Activated CD4-positive, alpha-beta memory T cell treated with anti-CD3 and anti-CD28 coated beads, Interleukin-2, amount 10 ng/mL, durations not matched to agents 7 days and 5 days (primary cell): ENCODE results near the gene CCSER1. TPM values are rescaled to one million over a fixed set of nuclear protein-coding genes. Genes with fewer than 3 reads are reported as not detected.

Experiments used
- CTCF ChIA-PET: fragments of 350-600 bp; sonication (Branson Sonifier 250); formaldehyde crosslinking; loops from one replicate; lab custom pipeline; 2021; ENCODE audit warnings: antibody characterized with exemption, inconsistent platforms; lab: Charles Lee
- POLR2A ChIA-PET: fragments of 350-600 bp; sonication (Branson Sonifier 250); formaldehyde crosslinking; loops from one replicate; lab custom pipeline; 2021; ENCODE audit warnings: antibody characterized with exemption; lab: Charles Lee
- DNase-seq: peaks from one replicate; pipeline ENCODE4 v3.0.0-alpha.2; 2020
- H3K27ac Mint-ChIP-seq: one replicate; pipeline ENCODE4 v1.8.0; 2021; ENCODE audit warnings: mild to moderate bottlenecking, mixed read lengths
- H3K27me3 Mint-ChIP-seq: one replicate; pipeline ENCODE4 v1.8.0; 2021; ENCODE audit warnings: mixed read lengths
- H3K36me3 Mint-ChIP-seq: one replicate; pipeline ENCODE4 v1.8.0; 2021; ENCODE audit warnings: low read depth, mixed read lengths
- H3K4me1 Mint-ChIP-seq: one replicate; pipeline ENCODE4 v1.8.0; 2021; ENCODE audit warnings: mixed read lengths
- H3K4me3 Mint-ChIP-seq: one replicate; pipeline ENCODE4 v1.8.0; 2021; ENCODE audit warnings: mild to moderate bottlenecking, mixed read lengths
- H3K9me3 Mint-ChIP-seq: one replicate; pipeline ENCODE4 v1.8.0; 2021; ENCODE audit warnings: mixed read lengths
- total RNA-seq, 2 experiments: library from RNA; stranded (reverse); gene quantifications; one replicate each; pipeline ENCODE4 v1.2.3, GENCODE V29; 2021

CCSER1 gene
- total RNA-seq, 2 experiments from 2014 or later, result 0.50 to 0.73 TPM

DNA sequence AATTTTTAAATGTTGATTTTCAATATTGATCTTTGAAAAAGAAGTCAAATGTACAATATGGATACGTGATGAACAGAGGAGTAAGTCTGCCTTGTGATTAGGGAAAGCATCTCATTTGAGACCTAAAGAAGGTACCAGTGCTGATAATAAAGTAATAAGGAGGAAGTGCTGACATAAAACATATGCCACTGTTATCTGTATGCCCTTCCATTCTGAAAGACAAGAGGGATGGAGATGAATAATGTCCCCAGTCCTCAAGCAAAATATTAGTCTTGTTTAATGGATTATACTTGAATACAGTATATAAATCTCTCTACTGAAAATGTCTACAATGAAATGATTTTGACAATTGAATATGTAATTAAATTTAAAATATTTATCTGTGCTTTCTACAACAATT lies 58.2 kb downstream of the CCSER1 start:
- no peak overlapping the region for H3K4me3 Mint-ChIP-seq
- no peaks in the 10 kb centered on the region for H3K9me3 Mint-ChIP-seq
- no peaks in the 10 kb centered on the region for H3K36me3 Mint-ChIP-seq
- H3K27me3 Mint-ChIP-seq, result peaks cover 2% of the 10 kb centered on the region
- no peaks in the 10 kb centered on the region for H3K4me1 Mint-ChIP-seq
- no peak overlapping the region for H3K27ac Mint-ChIP-seq
- no peak for DNase-seq
- POLR2A ChIA-PET, result no interaction called here
- CTCF ChIA-PET, result no interaction called here

DNA sequence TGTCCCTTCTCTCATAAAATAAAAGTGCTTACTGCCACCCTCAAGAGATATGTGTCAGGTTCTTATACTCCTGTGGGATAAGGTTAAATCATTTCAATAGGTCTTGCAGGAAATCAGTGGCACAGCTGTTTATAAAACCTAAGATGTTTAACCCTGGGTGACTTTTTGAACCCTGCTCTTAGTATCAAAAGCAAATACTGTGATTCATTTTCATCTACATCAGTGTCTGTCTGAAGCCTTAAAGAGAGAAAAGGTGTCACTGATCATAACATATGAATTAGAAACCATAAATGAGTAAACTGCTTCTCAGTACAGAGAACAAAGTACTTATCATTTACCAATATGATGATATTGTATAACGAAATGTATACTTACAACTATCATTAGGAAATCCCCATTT lies 59.0 kb downstream of the CCSER1 start:
- H3K4me1 Mint-ChIP-seq, result no peaks in the 10 kb centered on the region
- DNase-seq, result no peak
- H3K36me3 Mint-ChIP-seq, result no peaks in the 10 kb centered on the region
- CTCF ChIA-PET, result no interaction called here
- peaks cover 2% of the 10 kb centered on the region for H3K27me3 Mint-ChIP-seq
- no peaks in the 10 kb centered on the region for H3K9me3 Mint-ChIP-seq
- H3K4me3 Mint-ChIP-seq, result no peak overlapping the region
- POLR2A ChIA-PET, result no interaction called here
- no peak overlapping the region for H3K27ac Mint-ChIP-seq

DNA sequence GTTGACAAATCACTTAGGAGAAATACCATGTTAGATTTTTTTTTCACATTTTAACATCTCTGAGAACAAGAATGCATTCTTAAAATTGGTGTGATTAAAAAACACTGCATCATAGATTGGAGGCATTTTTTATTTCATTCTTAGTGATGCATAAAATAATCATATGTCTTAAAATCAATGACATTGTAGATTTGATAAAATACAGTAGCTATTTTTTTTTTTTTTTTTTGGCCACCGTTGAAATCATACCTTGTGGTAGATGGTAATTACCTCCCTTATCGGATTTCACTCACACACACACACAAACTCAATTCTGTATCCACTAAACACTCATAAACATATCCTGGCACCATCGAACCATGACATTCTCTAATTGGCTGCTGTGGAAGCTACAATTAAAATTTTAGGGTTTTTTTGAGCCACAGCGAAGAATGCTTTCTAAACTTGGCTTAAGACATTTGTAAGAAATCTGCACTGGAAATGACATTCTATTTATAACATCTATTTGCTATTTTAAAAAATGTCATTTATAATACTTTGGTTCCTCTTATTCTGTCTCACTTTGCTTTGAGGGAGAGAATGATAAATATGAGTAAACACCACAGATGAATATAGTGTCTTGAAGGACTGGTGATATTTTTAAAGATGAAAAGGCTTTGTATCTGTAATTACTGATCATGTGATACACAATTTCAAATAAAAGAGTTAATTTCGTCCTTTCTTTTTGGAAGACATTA lies 60.1 kb downstream of the CCSER1 start:
- Mint-ChIP-seq H3K27me3 (no peaks in the 10 kb centered on the region), H3K9me3 (no peaks in the 10 kb centered on the region), H3K27ac (no peak overlapping the region), H3K36me3 (no peaks in the 10 kb centered on the region), H3K4me3 (no peak overlapping the region), H3K4me1 (no peaks in the 10 kb centered on the region)
- no peak for DNase-seq
- POLR2A ChIA-PET, result no interaction called here
- CTCF ChIA-PET, result no interaction called here

DNA sequence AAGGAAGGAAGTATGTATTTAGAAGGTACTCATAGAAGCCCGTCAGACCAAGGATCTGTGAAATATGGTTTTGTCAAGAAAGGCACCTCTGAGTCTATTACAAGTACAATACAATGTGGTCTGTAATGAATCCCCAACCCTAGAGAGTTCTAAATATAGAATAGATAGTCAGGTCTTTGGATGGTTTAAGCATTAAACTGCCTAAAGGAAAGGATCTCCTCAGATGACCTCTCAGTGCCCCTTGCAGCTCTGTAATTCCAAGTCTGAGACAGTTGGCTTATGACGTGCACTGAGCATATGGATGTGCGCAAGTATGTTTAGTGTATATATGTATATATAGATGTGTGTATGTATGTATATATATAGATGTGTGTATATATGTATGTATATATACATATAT lies 62.0 kb downstream of the CCSER1 start:
- Mint-ChIP-seq H3K27ac (no peak overlapping the region), H3K36me3 (no peaks in the 10 kb centered on the region), H3K4me3 (no peak overlapping the region), H3K27me3 (no peaks in the 10 kb centered on the region), H3K4me1 (no peaks in the 10 kb centered on the region), H3K9me3 (no peaks in the 10 kb centered on the region)
- DNase-seq, result no peak
- CTCF ChIA-PET, result no interaction called here
- POLR2A ChIA-PET, result no interaction called here

DNA sequence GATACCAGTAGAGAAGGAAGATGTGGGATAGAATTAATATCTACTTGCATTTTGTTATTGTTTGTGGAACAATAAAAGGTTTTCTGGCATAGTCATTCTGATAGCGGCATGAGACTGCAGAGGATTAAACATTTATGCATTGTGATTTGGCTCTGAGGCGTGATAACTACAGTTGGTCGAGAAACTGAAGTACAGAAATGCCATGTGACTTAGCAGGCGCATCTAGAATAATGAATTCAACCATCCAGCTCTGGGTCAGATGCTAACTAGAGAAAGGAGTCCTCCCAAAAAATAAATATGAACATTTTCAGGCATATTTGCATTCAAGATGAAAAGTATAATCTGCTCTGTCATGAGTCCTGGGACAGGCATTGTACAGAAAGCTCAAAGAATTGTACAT lies 62.8 kb downstream of the CCSER1 start:
- Mint-ChIP-seq H3K4me1 (no peaks in the 10 kb centered on the region), H3K27me3 (no peaks in the 10 kb centered on the region), H3K27ac (no peak overlapping the region), H3K4me3 (no peak overlapping the region), H3K9me3 (no peaks in the 10 kb centered on the region), H3K36me3 (no peaks in the 10 kb centered on the region)
- ChIA-PET POLR2A (no interaction called here), CTCF (no interaction called here)
- DNase-seq, result no peak

DNA sequence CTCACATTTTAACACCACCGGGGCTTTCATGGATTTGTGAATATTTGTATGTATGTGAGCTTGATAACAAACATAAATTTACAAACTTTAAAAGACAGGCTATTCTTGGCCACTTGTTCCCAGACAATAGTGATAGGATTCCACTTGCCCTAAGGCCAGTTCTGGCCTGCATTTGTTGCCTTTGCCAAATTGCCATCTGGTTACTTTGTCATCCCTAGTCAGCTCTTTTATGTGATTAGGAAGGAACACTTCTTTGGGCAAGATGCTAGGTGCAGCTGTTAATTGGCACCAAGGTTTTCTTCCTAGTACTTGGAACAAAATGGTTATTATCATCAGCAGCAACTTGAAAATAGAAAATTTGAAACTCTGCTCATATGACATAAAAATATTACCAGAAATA lies 63.3 kb downstream of the CCSER1 start:
- CTCF ChIA-PET, result no interaction called here
- DNase-seq, result no peak
- Mint-ChIP-seq H3K9me3 (no peaks in the 10 kb centered on the region), H3K4me1 (no peaks in the 10 kb centered on the region), H3K27ac (no peak overlapping the region), H3K36me3 (no peaks in the 10 kb centered on the region), H3K4me3 (no peak overlapping the region), H3K27me3 (no peaks in the 10 kb centered on the region)
- POLR2A ChIA-PET, result no interaction called here

DNA sequence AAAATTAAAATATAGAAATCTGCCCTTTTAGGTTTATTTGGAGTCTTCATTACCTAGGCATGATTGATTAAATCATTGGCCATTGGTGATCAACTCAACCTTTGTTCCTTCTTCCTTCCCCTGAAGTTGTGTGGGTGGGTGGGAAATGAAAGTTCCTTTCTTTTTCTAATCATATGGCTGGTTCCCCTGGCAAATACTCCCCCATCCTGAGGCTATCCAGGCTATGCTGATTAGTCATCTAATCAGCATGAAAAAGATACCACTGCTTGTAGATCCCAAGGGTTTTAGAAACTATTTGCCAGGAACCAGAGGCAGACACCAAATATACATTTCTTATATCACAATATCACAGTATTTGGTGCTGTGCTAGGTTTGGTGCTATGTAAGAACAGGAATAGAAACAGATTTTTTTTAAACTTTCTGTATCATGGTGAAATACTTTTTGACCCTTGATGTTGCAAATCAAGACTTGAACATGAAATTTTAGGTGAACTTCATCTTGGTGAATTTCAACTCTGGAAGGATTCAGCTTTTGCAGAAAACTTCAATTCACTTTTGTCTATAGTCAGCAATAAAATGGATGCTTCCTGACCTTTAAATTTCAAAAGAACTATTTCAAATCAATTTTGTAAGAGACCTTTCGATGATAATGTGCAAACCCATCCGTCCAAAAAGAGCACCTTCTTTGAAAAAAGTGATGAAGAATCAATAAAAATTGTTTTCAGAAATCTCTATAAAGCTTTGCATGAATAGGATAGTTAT lies 71.1 kb downstream of the CCSER1 start:
- no peak overlapping the region for H3K4me3 Mint-ChIP-seq
- DNase-seq, result no peak
- H3K27ac Mint-ChIP-seq, result no peak overlapping the region
- no peaks in the 10 kb centered on the region for H3K27me3 Mint-ChIP-seq
- CTCF ChIA-PET, result no interaction called here
- no peaks in the 10 kb centered on the region for H3K9me3 Mint-ChIP-seq
- H3K36me3 Mint-ChIP-seq, result no peaks in the 10 kb centered on the region
- H3K4me1 Mint-ChIP-seq, result no peaks in the 10 kb centered on the region
- POLR2A ChIA-PET, result no interaction called here

DNA sequence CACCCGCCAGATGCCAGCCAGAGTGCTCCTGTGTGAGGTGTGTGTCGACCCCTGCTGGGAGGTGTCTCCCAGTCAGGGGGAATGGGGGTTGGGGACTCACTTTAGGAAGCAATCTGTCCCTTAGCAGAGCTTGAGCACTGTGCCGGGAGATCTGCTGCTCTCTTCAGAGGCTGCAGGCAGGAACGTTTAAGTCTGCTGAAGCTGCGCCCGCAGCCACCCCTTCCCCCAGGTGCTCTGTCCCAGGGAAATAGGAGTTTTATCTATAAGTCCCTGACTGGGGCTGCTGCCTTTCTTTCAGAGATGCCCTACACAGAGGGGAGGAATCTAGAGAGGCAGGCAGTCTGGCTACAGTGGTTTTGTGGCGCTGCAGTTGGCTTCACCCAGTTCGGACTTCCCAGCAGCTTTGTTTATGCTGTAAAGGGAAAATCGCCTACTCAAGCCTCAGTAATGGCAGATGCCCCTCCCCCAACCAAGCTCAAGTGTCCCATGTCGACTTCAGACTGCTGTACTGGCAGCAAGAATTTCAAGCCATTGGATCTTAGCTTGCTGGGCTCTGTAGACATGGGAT lies 80.8 kb downstream of the CCSER1 start:
- Mint-ChIP-seq H3K4me3 (no peak overlapping the region), H3K27me3 (no peaks in the 10 kb centered on the region), H3K9me3 (peaks cover 4% of the 10 kb centered on the region), H3K36me3 (no peaks in the 10 kb centered on the region), H3K4me1 (no peaks in the 10 kb centered on the region), H3K27ac (no peak overlapping the region)
- DNase-seq, result no peak
- POLR2A ChIA-PET, result no interaction called here
- CTCF ChIA-PET, result no interaction called here

DNA sequence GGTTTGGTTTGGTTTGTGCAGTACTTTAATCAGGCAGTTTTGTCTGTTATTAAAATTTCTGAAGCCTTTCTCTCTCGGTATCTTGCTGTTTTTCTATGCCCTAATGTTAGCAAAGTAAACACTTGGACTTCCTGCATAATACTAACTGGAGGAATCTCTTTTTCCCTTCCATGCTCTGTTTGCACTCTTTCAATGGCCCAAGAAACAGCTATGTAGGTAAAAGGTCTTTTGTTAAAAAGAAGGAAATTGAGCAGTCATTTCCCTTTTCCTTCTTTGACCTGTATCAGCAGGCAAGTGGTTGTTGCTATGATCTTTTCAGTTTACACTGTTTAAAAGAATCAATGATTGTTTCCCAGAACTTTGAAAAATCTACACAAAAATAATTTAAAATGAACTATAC lies 82.7 kb downstream of the CCSER1 start:
- no peak overlapping the region for H3K27ac Mint-ChIP-seq
- H3K4me3 Mint-ChIP-seq, result no peak overlapping the region
- no peaks in the 10 kb centered on the region for H3K27me3 Mint-ChIP-seq
- H3K4me1 Mint-ChIP-seq, result no peaks in the 10 kb centered on the region
- DNase-seq, result no peak
- peaks cover 4% of the 10 kb centered on the region for H3K9me3 Mint-ChIP-seq
- no peaks in the 10 kb centered on the region for H3K36me3 Mint-ChIP-seq
- POLR2A ChIA-PET, result no interaction called here
- CTCF ChIA-PET, result no interaction called here

DNA sequence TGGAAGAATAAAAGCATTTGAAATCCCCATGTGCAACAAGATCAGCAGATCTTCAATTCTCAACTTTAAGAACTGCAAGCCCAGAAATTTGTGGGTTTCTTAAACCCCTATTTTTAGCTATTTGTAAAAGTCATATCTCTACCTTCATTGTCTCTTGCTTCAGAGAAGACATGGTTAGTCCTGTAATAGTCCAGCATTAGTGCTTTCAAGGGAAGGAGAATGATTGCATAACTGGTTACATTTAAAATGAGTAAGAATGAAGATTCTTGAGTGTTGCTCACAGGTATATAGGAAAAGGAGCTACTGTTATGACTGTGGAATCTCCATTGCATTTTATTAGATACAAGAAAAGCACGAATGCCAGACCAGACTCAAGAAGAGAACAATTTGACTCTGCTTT lies 84.0 kb downstream of the CCSER1 start:
- CTCF ChIA-PET, result no interaction called here
- no peaks in the 10 kb centered on the region for H3K36me3 Mint-ChIP-seq
- no peak overlapping the region for H3K27ac Mint-ChIP-seq
- peaks cover 3% of the 10 kb centered on the region for H3K4me1 Mint-ChIP-seq
- no peak overlapping the region for H3K4me3 Mint-ChIP-seq
- H3K9me3 Mint-ChIP-seq, result peaks cover 4% of the 10 kb centered on the region
- no peaks in the 10 kb centered on the region for H3K27me3 Mint-ChIP-seq
- POLR2A ChIA-PET, result no interaction called here
- no peak for DNase-seq

DNA sequence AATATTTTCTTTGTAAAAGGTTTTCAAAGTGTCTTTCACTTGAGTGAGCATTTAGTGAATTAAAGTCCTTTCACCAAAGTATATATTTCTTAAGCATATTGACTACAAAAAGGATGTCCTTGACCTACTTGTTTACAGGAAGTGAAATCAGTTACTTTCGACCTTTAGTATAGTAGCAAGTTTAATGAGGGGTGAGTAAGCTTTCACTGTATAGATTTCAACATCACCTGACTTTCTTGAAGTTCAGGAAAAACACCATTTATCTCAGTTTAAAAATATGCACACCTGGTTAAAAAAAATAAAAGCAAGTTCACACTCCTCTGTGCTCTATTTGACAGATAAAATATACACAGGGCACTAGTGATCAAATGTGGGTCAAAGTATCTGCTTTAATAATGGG lies 88.1 kb downstream of the CCSER1 start:
- ChIA-PET CTCF (no interaction called here), POLR2A (no interaction called here)
- H3K27ac Mint-ChIP-seq, result no peak overlapping the region
- H3K4me3 Mint-ChIP-seq, result no peak overlapping the region
- no peak for DNase-seq
- H3K4me1 Mint-ChIP-seq, result peaks cover 3% of the 10 kb centered on the region
- no peaks in the 10 kb centered on the region for H3K9me3 Mint-ChIP-seq
- no peaks in the 10 kb centered on the region for H3K36me3 Mint-ChIP-seq
- no peaks in the 10 kb centered on the region for H3K27me3 Mint-ChIP-seq

DNA sequence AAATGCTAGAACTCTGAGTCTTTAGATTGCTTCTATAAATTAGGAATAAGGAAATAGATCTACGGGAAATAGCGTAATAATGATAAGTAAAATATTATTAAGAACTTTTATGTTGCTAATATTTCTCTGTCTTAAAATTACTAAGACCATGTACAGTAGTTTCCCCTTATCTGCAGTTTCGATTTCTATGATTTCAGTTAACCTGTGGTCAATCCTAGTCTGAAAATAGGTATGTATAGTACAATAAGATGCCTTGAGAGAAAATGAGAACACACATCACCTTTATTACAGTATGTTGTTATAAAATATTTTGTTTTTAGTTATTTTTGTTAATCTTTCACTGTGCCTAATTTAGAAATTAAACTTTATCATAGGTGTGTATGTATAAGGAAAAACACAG lies 92.6 kb downstream of the CCSER1 start:
- no peaks in the 10 kb centered on the region for H3K27me3 Mint-ChIP-seq
- H3K4me1 Mint-ChIP-seq, result peaks cover 3% of the 10 kb centered on the region
- CTCF ChIA-PET, result no interaction called here
- DNase-seq, result no peak
- POLR2A ChIA-PET, result no interaction called here
- H3K27ac Mint-ChIP-seq, result no peak overlapping the region
- no peak overlapping the region for H3K4me3 Mint-ChIP-seq
- no peaks in the 10 kb centered on the region for H3K36me3 Mint-ChIP-seq
- no peaks in the 10 kb centered on the region for H3K9me3 Mint-ChIP-seq

DNA sequence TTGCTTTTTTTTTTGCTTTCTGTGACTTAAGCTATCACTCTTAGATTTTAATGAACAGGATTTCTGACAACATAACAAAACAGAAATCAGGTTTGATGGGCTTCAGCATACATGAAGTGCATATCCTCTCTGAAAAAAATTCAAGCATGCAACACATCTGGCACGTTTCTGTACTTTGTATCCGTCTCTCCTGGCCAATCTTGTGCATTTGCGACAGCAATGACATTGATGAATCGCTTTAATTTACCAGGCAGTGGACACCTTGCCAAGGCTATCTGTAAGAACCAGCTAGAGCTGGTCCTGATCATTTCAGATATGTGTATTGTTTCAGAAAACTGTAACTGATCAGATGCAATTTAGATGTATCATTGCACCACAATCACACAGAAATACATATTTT lies 93.3 kb downstream of the CCSER1 start:
- CTCF ChIA-PET, result no interaction called here
- no peaks in the 10 kb centered on the region for H3K36me3 Mint-ChIP-seq
- POLR2A ChIA-PET, result no interaction called here
- H3K9me3 Mint-ChIP-seq, result no peaks in the 10 kb centered on the region
- no peaks in the 10 kb centered on the region for H3K27me3 Mint-ChIP-seq
- H3K27ac Mint-ChIP-seq, result no peak overlapping the region
- DNase-seq, result no peak
- H3K4me3 Mint-ChIP-seq, result no peak overlapping the region
- peaks cover under 1% of the 10 kb centered on the region for H3K4me1 Mint-ChIP-seq

DNA sequence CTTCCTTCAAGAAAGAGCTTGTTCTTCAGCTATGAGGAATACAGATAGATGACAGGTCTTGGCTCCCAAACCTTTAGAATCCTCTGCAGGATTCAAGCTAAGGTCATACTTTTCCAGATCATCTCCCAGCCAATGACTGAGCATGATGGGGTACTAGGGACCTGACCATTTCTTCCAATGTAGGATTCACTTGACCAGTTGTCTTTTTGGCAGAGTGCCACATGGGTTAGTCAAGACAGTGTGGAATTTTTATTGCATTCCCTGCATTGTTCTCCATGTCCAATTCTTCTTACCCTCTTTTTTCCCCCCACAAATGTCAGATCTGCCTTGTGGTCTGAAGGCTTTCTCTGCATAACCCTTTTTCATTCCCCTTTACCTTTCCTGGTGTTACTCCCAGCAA lies 99.5 kb downstream of the CCSER1 start:
- Mint-ChIP-seq H3K4me3 (no peak overlapping the region), H3K9me3 (peaks cover 3% of the 10 kb centered on the region), H3K27ac (no peak overlapping the region), H3K36me3 (no peaks in the 10 kb centered on the region), H3K27me3 (no peaks in the 10 kb centered on the region), H3K4me1 (no peaks in the 10 kb centered on the region)
- ChIA-PET POLR2A (no interaction called here), CTCF (no interaction called here)
- DNase-seq, result no peak
